Measurements from ENCODE around the gene FDXACB1. TPM values are rescaled to one million over a fixed set of nuclear protein-coding genes. Genes with fewer than 3 reads are reported as not detected.
A peak's percentile ranks its signal among the peaks of the same experiment; 100 is the strongest.

Gene FDXACB1
- total RNA-seq, 1 donor from 2014 or later = 1.6 TPM

GRCh38 chr11:111912535-111912934 lies 33.6 kb upstream of the FDXACB1 start, which contains the start of gene HSPB2:
HSPB2 (plus strand) TSS chr11:111912734; CDS start chr11:111912830, 96 bp downstream.
- TF ChIP-seq, protein P1, sequence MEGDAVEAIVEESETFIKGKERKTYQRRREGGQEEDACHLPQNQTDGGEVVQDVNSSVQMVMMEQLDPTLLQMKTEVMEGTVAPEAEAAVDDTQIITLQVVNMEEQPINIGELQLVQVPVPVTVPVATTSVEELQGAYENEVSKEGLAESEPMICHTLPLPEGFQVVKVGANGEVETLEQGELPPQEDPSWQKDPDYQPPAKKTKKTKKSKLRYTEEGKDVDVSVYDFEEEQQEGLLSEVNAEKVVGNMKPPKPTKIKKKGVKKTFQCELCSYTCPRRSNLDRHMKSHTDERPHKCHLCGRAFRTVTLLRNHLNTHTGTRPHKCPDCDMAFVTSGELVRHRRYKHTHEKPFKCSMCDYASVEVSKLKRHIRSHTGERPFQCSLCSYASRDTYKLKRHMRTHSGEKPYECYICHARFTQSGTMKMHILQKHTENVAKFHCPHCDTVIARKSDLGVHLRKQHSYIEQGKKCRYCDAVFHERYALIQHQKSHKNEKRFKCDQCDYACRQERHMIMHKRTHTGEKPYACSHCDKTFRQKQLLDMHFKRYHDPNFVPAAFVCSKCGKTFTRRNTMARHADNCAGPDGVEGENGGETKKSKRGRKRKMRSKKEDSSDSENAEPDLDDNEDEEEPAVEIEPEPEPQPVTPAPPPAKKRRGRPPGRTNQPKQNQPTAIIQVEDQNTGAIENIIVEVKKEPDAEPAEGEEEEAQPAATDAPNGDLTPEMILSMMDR (IDR thresholded peaks at IDR 0.05; ENCODE audit: partially characterized antibody, unreplicated experiment) = no peak
- no peaks in the 10 kb centered on the region for H3K27me3 Mint-ChIP-seq (ENCODE audit: unreplicated experiment)
- H3K4me3 Mint-ChIP-seq (ENCODE audit: unreplicated experiment) = no peak within 1 kb of the TSS
- H3K27ac Mint-ChIP-seq (ENCODE audit: unreplicated experiment) = peak within 1 kb of the TSS; percentile 16
- H3K36me3 Mint-ChIP-seq (ENCODE audit: unreplicated experiment) = peaks cover 5% of the 10 kb centered on the region
- peak; percentile 36 for DNase-seq
- peaks cover 19% of the 10 kb centered on the region for H3K4me1 Mint-ChIP-seq (ENCODE audit: low read depth, unreplicated experiment)
- H3K9me3 Mint-ChIP-seq (ENCODE audit: unreplicated experiment) = no peaks in the 10 kb centered on the region

- peaks cover 5% of the 10 kb centered on the region for H3K36me3 Mint-ChIP-seq (ENCODE audit: unreplicated experiment)
- no peaks in the 10 kb centered on the region for H3K27me3 Mint-ChIP-seq (ENCODE audit: unreplicated experiment)
- peaks cover 19% of the 10 kb centered on the region for H3K4me1 Mint-ChIP-seq (ENCODE audit: low read depth, unreplicated experiment)
- peak within 1 kb of the TSS; percentile 43 for H3K4me3 Mint-ChIP-seq (ENCODE audit: unreplicated experiment)
- no peaks in the 10 kb centered on the region for H3K9me3 Mint-ChIP-seq (ENCODE audit: unreplicated experiment)
- H3K27ac Mint-ChIP-seq (ENCODE audit: unreplicated experiment) = peak within 1 kb of the TSS; percentile 35
- TF ChIP-seq, protein P1 (IDR thresholded peaks at IDR 0.05; ENCODE audit: partially characterized antibody, unreplicated experiment) = no peak
- DNase-seq = no peak
These were observed 32.8 kb upstream of the FDXACB1 start, which contains the start of gene CRYAB for GRCh38 chr11:111911563-111912401. CRYAB (minus strand) TSS chr11:111911770; CDS start chr11:111911724, 46 bp downstream.

GRCh38 chr11:111910676-111911562 lies 32.0 kb upstream of the FDXACB1 start:
- Mint-ChIP-seq H3K27me3 (ENCODE audit: unreplicated experiment) (no peaks in the 10 kb centered on the region), H3K36me3 (ENCODE audit: unreplicated experiment) (peaks cover 5% of the 10 kb centered on the region), H3K4me3 (ENCODE audit: unreplicated experiment) (peak overlapping the region; percentile 43), H3K9me3 (ENCODE audit: unreplicated experiment) (no peaks in the 10 kb centered on the region), H3K4me1 (ENCODE audit: low read depth, unreplicated experiment) (peaks cover 19% of the 10 kb centered on the region), H3K27ac (ENCODE audit: unreplicated experiment) (peak overlapping the region; percentile 35)
- no peak for DNase-seq
- TF ChIP-seq, protein P1 (IDR thresholded peaks at IDR 0.05; ENCODE audit: partially characterized antibody, unreplicated experiment) = no peak

GRCh38 chr11:111909378-111909777 lies 30.4 kb upstream of the FDXACB1 start:
- Mint-ChIP-seq H3K27ac (ENCODE audit: unreplicated experiment) (no peak overlapping the region), H3K36me3 (ENCODE audit: unreplicated experiment) (peaks cover 5% of the 10 kb centered on the region), H3K27me3 (ENCODE audit: unreplicated experiment) (no peaks in the 10 kb centered on the region), H3K9me3 (ENCODE audit: unreplicated experiment) (peaks cover 2% of the 10 kb centered on the region), H3K4me3 (ENCODE audit: unreplicated experiment) (no peak overlapping the region), H3K4me1 (ENCODE audit: low read depth, unreplicated experiment) (peaks cover 19% of the 10 kb centered on the region)
- no peak for DNase-seq
- TF ChIP-seq, protein P1 (IDR thresholded peaks at IDR 0.05; ENCODE audit: partially characterized antibody, unreplicated experiment) = no peak

All from glutamatergic neuron (in vitro differentiated cells).